ENCODE data around the gene ATP5PB.

The ATP5PB gene, protein sequence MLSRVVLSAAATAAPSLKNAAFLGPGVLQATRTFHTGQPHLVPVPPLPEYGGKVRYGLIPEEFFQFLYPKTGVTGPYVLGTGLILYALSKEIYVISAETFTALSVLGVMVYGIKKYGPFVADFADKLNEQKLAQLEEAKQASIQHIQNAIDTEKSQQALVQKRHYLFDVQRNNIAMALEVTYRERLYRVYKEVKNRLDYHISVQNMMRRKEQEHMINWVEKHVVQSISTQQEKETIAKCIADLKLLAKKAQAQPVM

GRCh38 chr1:111448918-111449702 is at the start of gene ATP5PB, which contains the start of gene WDR77:
TSS of gene ATP5PB (plus strand) at chr1:111449464. CDS start at chr1:111449542, 78 bp downstream.
TSS of gene WDR77 (minus strand) at chr1:111449256. CDS start at chr1:111449169, 87 bp downstream.
- ATAC-seq (peak; percentile 99), DNase-seq (peak; percentile 89)

DNA sequence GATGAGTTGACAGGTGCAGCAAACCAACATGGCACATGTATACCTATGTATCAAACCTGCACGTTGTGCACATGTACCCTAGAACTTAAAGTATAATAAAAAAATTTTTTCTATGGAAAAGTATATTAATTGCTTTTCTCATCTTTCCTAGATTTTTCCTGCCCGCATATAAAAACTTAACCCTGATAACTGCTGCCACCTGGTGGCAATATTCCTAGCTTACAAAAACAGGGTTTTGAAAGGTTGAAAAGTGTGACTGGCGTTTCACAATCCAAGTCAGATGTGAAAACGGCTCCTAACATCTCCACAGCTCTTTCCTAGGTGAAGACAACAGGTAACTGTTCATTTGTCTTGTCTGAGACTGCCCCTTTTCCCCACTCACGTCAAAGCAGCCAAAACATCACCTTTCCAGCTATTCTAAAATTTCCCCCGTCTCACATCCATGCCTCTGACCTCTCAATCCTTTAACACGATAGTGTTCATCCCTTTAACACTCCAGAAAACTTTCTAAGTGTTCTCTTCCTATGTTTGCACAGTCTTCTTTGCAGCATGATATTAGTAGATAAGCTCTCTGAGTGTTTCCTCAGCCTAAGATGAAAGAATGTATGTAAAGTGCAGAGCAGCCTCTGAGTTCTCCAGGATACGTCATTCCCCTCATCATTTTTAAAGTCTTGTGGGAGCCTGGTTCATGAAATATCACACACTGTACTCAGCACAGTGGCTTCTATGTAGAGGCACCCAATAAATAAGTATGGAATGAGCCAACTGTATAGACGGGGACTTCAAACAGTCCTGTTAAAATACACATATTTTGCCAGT is 49.3 kb upstream of the ATP5PB start:
- DNase-seq (peak; percentile 58), ATAC-seq (no peak)

- ATAC-seq (peak; percentile 83), DNase-seq (no peak)
Observed at GRCh38 chr1:111402083-111402482, 47.2 kb upstream of the ATP5PB start.

GRCh38 chr1:111404588-111404987 is 44.7 kb upstream of the ATP5PB start:
- no peak for DNase-seq
- no peak for ATAC-seq

- ATAC-seq, result peak; percentile 84
- peak; percentile 22 for DNase-seq
Observed at GRCh38 chr1:111406321-111406768, 42.9 kb upstream of the ATP5PB start.

- DNase-seq (no peak), ATAC-seq (no peak)
Observed at GRCh38 chr1:111407301-111407700, 42.0 kb upstream of the ATP5PB start.

- ATAC-seq, result no peak
- no peak for DNase-seq
Observed at GRCh38 chr1:111412839-111413238, 36.4 kb upstream of the ATP5PB start.

DNA sequence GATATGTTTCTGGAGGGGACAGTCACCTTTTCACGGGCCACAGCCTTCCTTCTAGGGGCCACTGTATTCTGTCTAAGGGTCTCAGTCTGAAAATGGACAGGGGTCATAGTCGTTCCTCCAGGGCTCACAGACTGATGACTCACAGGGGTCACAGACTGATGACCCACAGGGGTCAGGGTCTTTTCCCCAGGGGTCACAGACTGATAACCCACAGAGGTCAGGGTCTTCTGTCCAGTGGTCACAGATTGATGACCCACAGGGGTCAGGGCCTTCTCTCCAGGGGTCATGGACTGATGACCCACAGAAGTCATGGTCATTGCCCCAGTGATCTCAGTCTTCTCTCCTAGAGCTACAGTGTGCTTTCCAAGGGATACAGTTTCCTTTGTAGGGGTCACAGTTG is 34.5 kb upstream of the ATP5PB start:
- ATAC-seq (no peak), DNase-seq (no peak)

DNA sequence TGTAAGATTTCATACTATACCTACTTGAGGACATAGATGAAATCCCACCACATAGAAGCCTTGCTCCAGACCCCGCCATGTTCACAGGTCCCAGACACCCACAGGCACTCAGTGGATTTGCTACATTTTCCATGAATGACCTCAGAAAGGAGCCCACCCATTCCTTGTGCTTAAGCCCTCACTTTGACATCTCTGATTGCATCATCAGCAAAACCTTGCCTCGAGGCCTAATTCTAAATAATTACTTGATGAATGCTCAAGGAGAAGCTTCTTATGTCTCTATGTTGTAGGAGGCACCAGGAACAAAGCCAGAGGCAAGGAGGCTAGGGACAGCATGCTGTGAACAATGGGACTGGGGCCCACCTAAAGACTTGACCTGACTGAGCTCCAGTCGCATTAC is 33.8 kb upstream of the ATP5PB start:
- ATAC-seq (no peak), DNase-seq (no peak)

- ATAC-seq (no peak), DNase-seq (no peak)
Observed at GRCh38 chr1:111417755-111418154, 31.5 kb upstream of the ATP5PB start.

DNA sequence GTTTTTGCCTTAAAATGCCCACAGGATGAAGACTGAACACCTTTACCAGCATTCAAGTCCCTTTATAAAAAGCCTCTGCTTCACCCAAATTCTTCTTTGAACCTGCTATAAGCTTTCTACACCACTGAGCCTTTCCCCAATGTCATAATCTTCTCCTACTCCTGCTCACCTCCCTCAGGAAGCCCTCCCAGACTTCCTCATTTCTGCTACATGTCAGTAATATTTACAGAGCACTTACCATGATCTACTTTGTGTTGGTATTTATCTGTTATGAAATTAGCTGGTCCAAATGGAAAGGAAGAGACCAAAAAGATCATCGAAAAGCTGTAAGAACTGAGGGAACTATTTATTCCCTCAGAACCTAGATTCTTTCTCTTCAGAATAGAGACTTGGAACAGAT is 30.2 kb upstream of the ATP5PB start:
- ATAC-seq (no peak), DNase-seq (no peak)

DNA sequence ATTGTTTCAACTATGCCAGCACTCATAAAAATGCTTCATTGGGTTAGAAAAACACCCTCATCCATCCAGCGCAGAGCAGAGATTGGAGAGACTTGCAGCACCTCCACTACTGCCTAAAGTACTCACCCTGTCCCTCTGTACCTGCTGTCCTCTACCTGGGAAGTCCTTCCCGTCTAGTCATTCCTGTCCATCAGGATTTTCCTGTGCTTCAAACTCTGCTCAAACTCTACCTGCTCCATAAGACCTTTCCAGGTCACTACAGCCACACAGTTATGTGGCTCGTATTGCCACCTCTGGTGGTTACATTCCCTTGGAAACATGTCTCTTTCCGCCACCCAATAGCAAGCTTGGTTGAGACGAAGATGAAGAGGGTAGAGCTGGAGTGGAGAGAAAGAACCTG is 28.9 kb upstream of the ATP5PB start:
- DNase-seq (no peak), ATAC-seq (no peak)

- ATAC-seq, result no peak
- DNase-seq, result no peak
Observed at GRCh38 chr1:111422546-111423391, 26.5 kb upstream of the ATP5PB start.

GRCh38 chr1:111424281-111424680 is 25.0 kb upstream of the ATP5PB start:
- ATAC-seq (no peak), DNase-seq (no peak)

DNA sequence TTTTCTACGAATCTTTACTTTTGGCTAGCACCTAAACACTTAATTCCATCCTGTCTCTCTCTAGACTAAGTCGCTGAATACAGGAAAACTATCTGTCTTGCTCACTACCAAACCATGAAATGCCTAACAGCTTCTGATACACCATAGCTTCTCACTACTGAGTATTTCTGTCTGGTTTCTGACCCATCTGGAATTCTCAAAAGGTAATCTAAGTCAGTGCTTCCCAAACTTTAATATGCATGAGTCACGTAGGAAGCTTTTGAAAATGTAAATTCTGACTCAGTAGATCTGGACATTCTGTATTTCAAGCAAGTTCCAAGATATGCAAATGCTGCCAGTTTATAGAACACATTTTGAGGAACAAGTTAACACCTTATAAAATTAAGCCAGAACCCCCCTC is 12.5 kb upstream of the ATP5PB start:
- DNase-seq (no peak), ATAC-seq (no peak)

DNA sequence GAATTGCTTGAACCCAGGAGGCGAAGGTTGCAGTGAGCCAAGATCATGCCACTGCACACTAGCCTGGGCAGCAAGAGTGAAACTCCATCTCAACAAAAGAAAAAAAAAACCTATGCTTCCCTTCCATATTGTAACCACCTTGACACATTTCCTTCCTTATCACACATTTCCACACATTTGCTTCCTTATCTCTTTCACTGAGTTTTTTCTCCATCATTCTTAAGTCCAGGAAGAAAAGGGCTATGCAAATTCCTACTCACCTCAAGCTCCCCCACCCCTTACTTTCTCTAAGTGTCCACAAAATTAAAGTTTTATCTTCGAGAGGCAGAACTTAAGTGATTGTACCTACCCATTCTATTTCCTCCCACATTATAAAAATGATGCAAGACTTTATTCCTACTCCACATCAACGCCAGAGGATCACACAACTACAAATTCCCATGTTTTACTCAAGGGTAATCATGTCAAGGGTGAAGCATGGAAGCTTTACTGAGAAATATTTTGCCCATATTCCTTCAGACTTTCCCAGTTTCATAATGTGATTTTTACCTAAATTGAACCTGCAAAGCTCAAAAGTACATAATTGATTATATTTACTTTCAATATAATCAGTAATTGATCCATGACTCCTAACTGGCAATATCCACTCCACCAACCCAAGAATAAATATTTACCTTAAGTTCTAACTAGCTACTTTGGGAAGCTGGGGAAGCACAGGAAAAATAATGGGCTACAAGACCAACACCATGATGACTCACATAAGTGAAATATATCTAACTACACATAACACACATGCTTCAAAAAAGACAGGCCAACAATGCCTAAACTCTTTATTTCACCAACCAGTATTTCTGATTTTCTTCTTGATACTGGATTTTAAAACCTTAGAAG is 9.6 kb upstream of the ATP5PB start:
- DNase-seq (no peak), ATAC-seq (no peak)

- DNase-seq (peak; percentile 62), ATAC-seq (peak; percentile 44)
Observed at GRCh38 chr1:111441573-111442192, 7.6 kb upstream of the ATP5PB start.

- no peak for DNase-seq
Observed at GRCh38 chr1:111442457-111442856, 6.8 kb upstream of the ATP5PB start.

GRCh38 chr1:111444031-111444430 is 5.2 kb upstream of the ATP5PB start:
- ATAC-seq (no peak), DNase-seq (no peak)

More at GRCh38 chr1:111442457-111442856, 6.8 kb upstream of the ATP5PB start:
- ATAC-seq, result peak; percentile 72

DNA sequence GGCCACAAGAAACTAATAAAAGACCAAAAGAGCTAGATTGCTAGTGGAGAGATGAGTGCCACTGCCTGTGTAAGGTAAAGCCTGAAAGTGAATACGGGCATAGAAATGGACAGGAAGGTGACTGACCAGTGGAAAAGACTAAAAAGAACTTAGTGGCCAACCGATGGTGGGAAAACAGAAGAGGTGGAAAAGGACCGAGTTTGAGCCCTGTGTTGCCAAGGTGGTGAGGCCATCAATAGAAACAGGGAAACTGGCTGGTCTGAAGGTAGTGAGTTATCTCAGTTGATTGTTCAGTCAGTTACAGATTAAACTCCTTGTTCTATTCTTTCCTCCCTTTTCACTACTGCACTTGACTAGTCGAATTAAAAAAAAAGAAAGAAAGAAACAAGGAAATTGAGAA is 2.7 kb upstream of the ATP5PB start:
- no peak for DNase-seq
- ATAC-seq, result no peak

All from stimulated activated naive CD8-positive, alpha-beta T cell treated with anti-CD3 and anti-CD28 coated beads, Interleukin-15, Interleukin-2, amounts not matched to agents 100 U/mL and 50 U/mL, for 24 hours (primary cell).